Astrocyte (in vitro differentiated cells and primary cell): Measurements from ENCODE around the gene MYO15B. TPM values are rescaled to one million over a fixed set of nuclear protein-coding genes. Genes with fewer than 3 reads are reported as not detected.

Source experiments
- DNase-seq: peaks from one replicate; pipeline ENCODE4 v3.0.0-alpha.2; 2010; ENCODE audit warnings: low read depth
- FAIRE-seq: peaks from 2 replicates; lab custom pipeline; 2011; peaks lifted over from hg19 to GRCh38; lab: Jason Lieb, UNC
- H2AFZ ChIP-seq: 2 replicates; pipeline ENCODE4 v1.6.0; 2012; ENCODE audit warnings: low read depth, low read length, inconsistent platforms
- H3K27ac ChIP-seq: 2 replicates; pipeline ENCODE4 v1.5.1; 2011; ENCODE audit warnings: low read depth, low read length, inconsistent platforms
- H3K27me3 ChIP-seq: 2 replicates; pipeline ENCODE4 v1.6.0; 2011; ENCODE audit warnings: low read length, inconsistent platforms; ENCODE audit not compliant: insufficient read depth
- H3K36me3 ChIP-seq: 2 replicates; pipeline ENCODE4 v1.5.1; 2011; ENCODE audit warnings: low read length, inconsistent platforms; ENCODE audit not compliant: insufficient read depth
- H3K4me1 ChIP-seq: 2 replicates; pipeline ENCODE4 v1.5.1; 2011; ENCODE audit warnings: low read length, inconsistent platforms; ENCODE audit not compliant: insufficient read depth
- H3K4me2 ChIP-seq: 2 replicates; pipeline ENCODE4 v1.6.0; 2012; ENCODE audit warnings: low read length, inconsistent platforms
- H3K4me3 ChIP-seq: 2 replicates; pipeline ENCODE4 v1.5.1; 2011; ENCODE audit warnings: low read depth, mild to moderate bottlenecking, low read length, inconsistent platforms; ENCODE audit not compliant: insufficient read depth
- H3K79me2 ChIP-seq: 2 replicates; pipeline ENCODE4 v1.6.0; 2012; ENCODE audit warnings: mild to moderate bottlenecking, low read length, inconsistent platforms; ENCODE audit not compliant: insufficient read depth
- H3K9ac ChIP-seq: 2 replicates; pipeline ENCODE4 v1.6.0; 2012; ENCODE audit warnings: mild to moderate bottlenecking, low read length, inconsistent platforms
- H3K9me3 ChIP-seq: 2 replicates; pipeline ENCODE4 v1.5.1; 2012; ENCODE audit warnings: low read depth, mild to moderate bottlenecking, low read length, inconsistent platforms; ENCODE audit not compliant: insufficient read depth
- H4K20me1 ChIP-seq: 2 replicates; pipeline ENCODE4 v1.6.0; 2012; ENCODE audit warnings: low read length, inconsistent platforms; ENCODE audit not compliant: insufficient read depth
- H3K27ac Mint-ChIP-seq: one replicate; pipeline ENCODE4 v1.8.0; 2021; ENCODE audit warnings: mild to moderate bottlenecking, mixed read lengths; ENCODE audit not compliant: unreplicated experiment
- H3K27me3 Mint-ChIP-seq: one replicate; pipeline ENCODE4 v1.8.0; 2021; ENCODE audit warnings: low read depth, mixed read lengths; ENCODE audit not compliant: unreplicated experiment
- H3K36me3 Mint-ChIP-seq: one replicate; pipeline ENCODE4 v1.8.0; 2021; ENCODE audit warnings: low read depth, mixed read lengths; ENCODE audit not compliant: unreplicated experiment
- H3K4me1 Mint-ChIP-seq: one replicate; pipeline ENCODE4 v1.8.0; 2021; ENCODE audit warnings: low read depth, mixed read lengths; ENCODE audit not compliant: unreplicated experiment
- H3K4me3 Mint-ChIP-seq: one replicate; pipeline ENCODE4 v1.8.0; 2021; ENCODE audit warnings: mild to moderate bottlenecking, moderate library complexity, mixed read lengths; ENCODE audit not compliant: unreplicated experiment
- H3K9me3 Mint-ChIP-seq: one replicate; pipeline ENCODE4 v1.8.0; 2021; ENCODE audit warnings: mild to moderate bottlenecking, mixed read lengths; ENCODE audit not compliant: unreplicated experiment
- EZH2 ChIP-seq: IDR thresholded peaks from 2 replicates; pipeline ENCODE4 v1.6.1; 2012; ENCODE audit warnings: mild to moderate bottlenecking, low read length, inconsistent platforms; ENCODE audit not compliant: insufficient read depth
- total RNA-seq: library from RNA; stranded (reverse); gene quantifications from 2 replicates; pipeline ENCODE4 v1.2.1, GENCODE V29; 2021
- TF ChIP-seq, protein P1 (sequence below): IDR thresholded peaks from 2 replicates; pipeline ENCODE4 v1.5.1; 2011; ENCODE audit warnings: low read depth, mild to moderate bottlenecking, inconsistent platforms, low read length, moderate library complexity; ENCODE audit not compliant: insufficient read depth

MYO15B gene
- total RNA-seq, 1 donor from 2014 or later, result 3.5 TPM

DNA sequence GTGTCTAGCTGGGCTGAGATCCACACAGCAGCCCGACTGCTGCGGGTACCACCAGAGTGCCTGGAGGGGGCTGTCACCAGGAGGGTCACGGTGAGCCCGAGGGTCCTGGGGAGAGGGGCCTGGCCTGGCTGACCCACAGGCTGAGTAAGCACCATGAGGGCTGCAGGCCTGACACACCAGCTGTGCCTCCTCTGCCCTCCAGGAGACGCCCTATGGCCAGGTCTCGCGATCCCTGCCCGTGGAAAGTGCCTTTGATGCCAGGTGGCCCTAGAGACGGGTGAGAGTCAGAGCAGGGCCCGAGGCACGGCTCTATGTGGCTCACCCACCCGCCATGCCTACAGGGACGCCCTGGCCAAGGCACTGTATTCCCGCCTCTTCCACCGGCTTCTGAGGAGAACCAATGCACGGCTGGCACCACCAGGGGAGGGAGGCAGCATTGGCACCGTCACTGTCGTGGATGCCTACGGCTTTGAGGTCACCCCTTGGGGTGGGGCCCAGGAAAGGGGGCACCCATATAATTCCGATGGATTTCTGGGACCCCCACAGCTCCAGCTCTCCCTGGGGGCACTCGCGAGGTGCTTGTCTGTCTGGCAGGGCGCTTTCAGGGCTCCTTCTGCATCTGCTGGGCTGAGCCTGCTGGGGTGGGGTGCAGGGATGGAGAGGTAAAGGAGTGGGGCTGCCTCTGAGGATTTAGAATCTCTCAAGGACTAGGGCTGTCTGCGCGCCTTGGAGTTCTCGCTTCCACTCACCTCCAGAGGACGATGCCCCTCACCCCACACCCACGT lies 7.1 kb downstream of the MYO15B start:
- Histone ChIP-seq H3K4me1 (no peaks in the 10 kb centered on the region), H4K20me1 (no peaks in the 10 kb centered on the region)
- peaks cover 18% of the 10 kb centered on the region for H3K27me3 Mint-ChIP-seq

DNA sequence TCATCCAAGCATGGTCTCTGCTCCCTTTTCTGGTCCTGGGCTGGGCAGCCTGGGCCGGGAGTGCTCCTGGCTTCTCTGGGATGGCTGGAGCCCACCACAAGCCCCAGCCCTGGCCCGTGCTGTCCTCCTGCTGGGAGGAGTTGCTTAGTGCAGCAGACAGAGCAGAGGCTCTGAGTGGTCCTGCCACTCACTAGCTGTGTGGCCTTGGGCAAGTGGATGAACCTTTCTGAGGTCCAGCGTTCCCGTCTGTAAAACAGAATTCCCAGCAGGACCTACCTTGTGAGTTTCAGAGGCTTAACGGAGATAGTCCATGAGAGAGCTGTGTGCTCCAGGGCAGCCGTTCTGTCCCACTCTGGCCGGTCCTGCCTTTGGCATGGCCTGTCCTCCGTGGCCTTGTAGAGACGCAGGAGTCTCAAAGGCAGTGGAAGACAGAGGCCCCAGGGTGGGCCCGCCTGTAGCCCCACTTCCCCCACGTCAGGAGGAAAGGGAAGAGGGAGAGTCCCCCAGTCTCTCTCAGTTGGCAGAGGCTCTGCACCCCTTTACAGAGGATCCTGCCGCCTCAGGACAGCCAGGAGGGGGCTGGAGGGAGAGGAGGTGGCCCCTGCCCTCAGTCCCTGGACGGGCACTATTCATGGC lies 7.8 kb downstream of the MYO15B start:
- H3K4me3 Mint-ChIP-seq, result no peak overlapping the region
- Histone ChIP-seq H3K27me3 (peaks cover 4% of the 10 kb centered on the region), H4K20me1 (no peaks in the 10 kb centered on the region)

More for the DNA sequence above, 7.1 kb downstream of the MYO15B start:
- no peak for TF ChIP-seq EZH2
- TF ChIP-seq, protein P1, sequence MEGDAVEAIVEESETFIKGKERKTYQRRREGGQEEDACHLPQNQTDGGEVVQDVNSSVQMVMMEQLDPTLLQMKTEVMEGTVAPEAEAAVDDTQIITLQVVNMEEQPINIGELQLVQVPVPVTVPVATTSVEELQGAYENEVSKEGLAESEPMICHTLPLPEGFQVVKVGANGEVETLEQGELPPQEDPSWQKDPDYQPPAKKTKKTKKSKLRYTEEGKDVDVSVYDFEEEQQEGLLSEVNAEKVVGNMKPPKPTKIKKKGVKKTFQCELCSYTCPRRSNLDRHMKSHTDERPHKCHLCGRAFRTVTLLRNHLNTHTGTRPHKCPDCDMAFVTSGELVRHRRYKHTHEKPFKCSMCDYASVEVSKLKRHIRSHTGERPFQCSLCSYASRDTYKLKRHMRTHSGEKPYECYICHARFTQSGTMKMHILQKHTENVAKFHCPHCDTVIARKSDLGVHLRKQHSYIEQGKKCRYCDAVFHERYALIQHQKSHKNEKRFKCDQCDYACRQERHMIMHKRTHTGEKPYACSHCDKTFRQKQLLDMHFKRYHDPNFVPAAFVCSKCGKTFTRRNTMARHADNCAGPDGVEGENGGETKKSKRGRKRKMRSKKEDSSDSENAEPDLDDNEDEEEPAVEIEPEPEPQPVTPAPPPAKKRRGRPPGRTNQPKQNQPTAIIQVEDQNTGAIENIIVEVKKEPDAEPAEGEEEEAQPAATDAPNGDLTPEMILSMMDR, result no peak
- Mint-ChIP-seq H3K36me3 (peaks cover 2% of the 10 kb centered on the region), H3K27ac (no peak overlapping the region), H3K9me3 (no peaks in the 10 kb centered on the region), H3K4me3 (no peak overlapping the region), H3K4me1 (no peaks in the 10 kb centered on the region)
- Histone ChIP-seq H3K4me3 (no peak overlapping the region), H2AFZ (no peak overlapping the region), H3K36me3 (no peaks in the 10 kb centered on the region), H3K79me2 (no peaks in the 10 kb centered on the region), H3K9me3 (no peaks in the 10 kb centered on the region), H3K27ac (no peak overlapping the region), H3K9ac (no peak overlapping the region), H3K27me3 (peaks cover 4% of the 10 kb centered on the region), H3K4me2 (no peak overlapping the region)
- FAIRE-seq (no peak), DNase-seq (no peak)

DNA sequence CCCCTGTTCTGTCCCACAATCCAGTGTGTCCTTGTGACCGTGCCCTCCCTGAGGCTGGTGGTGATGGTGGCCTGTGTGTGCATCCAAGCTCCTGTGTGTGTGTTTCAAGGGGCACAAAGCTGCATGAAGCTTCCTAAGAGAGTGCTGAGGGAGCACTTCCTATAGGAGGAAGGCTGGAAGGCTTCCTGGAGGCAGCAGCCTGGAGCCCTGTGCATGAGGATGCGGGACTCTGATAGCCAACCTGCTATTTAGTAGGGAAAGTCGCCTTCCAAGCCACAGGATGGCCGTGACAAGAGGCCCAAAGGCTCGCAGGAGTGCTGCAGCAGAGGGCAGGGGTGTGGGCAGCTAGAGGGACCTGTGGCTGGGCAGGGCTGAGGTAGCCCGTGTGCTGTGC lies 8.3 kb downstream of the MYO15B start:
- Histone ChIP-seq H3K27me3 (peaks cover 4% of the 10 kb centered on the region), H4K20me1 (no peaks in the 10 kb centered on the region), H2AFZ (no peak overlapping the region), H3K27ac (no peak overlapping the region), H3K9me3 (no peaks in the 10 kb centered on the region), H3K4me1 (no peaks in the 10 kb centered on the region), H3K79me2 (no peaks in the 10 kb centered on the region), H3K9ac (no peak overlapping the region), H3K4me3 (no peak overlapping the region), H3K36me3 (no peaks in the 10 kb centered on the region), H3K4me2 (no peak overlapping the region)
- DNase-seq (no peak), FAIRE-seq (no peak)
- Mint-ChIP-seq H3K4me3 (no peak overlapping the region), H3K27ac (no peak overlapping the region), H3K4me1 (no peaks in the 10 kb centered on the region), H3K27me3 (peaks cover 15% of the 10 kb centered on the region), H3K36me3 (peaks cover 2% of the 10 kb centered on the region), H3K9me3 (no peaks in the 10 kb centered on the region)
- TF ChIP-seq EZH2, result no peak
- TF ChIP-seq, protein P1, result no peak

More for the DNA sequence above, 7.8 kb downstream of the MYO15B start:
- no peak overlapping the region for H3K27ac Mint-ChIP-seq
- Histone ChIP-seq H3K27ac (no peak overlapping the region), H3K9me3 (no peaks in the 10 kb centered on the region), H3K79me2 (no peaks in the 10 kb centered on the region), H3K4me1 (no peaks in the 10 kb centered on the region), H3K4me3 (no peak overlapping the region), H3K9ac (no peak overlapping the region), H2AFZ (no peak overlapping the region), H3K36me3 (no peaks in the 10 kb centered on the region), H3K4me2 (no peak overlapping the region)
- peaks cover 18% of the 10 kb centered on the region for H3K27me3 Mint-ChIP-seq
- FAIRE-seq, result no peak
- DNase-seq, result no peak
- H3K36me3 Mint-ChIP-seq, result peaks cover 2% of the 10 kb centered on the region
- H3K4me1 Mint-ChIP-seq, result no peaks in the 10 kb centered on the region
- TF ChIP-seq EZH2, result no peak
- H3K9me3 Mint-ChIP-seq, result no peaks in the 10 kb centered on the region
